ENCODE results near the gene MYADML2.
A peak's percentile ranks its signal among the peaks of the same experiment; 100 is the strongest.
"Not testable (repeated sequence)": the region's sequence is repeated elsewhere in the genome, so short reads cannot be mapped to it uniquely, and the experiment has no call there.

MYADML2 gene

DNA sequence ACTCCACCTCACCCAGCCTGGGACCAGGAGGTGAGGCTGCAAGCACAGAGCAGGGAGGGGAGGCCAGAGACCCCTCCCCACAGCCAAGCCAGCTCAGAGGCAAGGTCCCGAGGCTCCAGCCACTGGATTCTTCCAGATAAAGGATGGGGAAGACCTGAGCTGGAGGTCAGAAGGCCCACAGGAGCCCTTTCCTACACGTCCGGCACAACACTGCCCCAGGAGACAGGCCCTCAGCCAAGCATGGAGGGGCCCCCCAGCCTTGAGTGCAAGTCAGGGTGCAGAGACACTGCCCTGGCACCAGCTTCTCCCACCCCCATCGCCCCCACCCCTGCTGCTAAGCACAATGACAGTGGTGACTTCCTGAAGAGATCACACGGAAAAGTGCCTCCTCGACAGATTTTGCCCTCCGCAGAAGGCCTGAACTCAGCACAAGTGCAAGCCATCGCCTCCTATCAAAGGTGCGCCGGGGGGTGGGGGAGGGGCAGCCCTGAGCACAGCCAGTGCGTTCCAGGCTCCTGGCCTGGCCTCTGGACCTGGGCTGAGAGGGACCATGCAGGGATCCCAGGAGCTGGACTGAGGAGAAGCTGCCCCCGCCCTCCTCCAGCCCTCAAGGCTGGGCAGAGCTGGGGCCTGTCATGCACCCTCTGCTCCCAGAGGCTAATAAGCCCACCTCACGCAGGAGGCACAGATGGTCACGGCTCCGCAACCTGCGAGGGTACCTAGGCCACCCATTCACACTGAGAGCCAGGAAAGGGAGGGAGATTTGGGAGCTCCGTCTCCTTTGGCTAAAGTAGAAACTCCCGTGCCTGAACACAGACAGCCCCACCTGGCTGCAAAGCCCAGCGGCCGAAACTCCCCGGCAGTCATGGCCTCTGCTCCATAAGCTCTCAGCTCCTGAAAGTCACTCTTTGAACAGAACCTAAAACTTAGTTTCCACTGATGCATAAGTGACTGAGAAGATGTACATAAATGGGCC, 22.2 kb downstream of the MYADML2 start:
- no peak for DNase-seq (ENCODE audit: low spot score)

DNA sequence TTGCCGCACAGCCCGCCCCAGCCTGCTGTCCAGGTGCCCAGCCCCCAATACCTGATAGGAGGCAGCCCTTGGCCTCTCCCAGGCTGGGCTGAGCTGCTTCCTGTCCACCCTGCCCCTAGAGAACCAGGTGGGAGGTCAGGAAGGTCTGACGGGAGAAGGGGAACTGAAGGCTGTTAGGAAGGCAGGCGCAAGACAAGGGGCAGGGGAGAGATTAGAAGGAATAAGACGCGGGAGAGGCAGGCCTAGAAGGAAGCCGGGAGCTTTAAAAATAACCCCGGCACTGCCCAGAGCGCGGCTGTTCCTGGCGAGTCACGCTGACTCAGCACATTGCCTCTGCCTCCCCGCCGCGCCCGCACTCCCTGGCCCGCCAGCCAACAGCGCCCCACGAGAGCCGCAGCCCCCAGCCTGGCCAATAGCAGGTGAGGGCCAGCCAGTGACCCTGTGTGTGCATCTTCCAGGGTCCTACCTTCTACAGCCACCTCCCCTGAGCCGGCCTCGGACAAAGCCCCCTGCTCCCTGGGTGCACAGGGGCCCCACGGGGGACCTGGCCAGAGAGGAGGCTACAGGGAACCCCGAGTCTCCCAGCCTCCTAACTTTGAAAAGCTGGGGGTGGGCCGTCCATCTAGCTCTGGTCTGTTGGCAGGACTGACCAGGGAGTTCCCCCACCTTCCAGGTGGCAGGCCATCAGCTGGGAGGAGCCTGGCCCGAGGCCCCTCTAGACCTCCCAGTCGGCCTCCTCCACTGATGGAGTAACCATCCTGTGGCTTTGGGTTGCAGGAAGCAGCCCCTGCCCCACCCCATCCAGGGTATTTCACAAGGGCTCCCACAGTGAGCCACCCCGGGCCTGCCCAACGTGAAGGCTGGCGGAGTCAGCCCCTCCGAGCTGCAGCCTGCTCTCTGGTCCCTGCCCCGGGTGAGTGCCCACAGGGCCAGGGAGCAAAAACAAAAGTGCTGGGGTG, 23.5 kb downstream of the MYADML2 start:
- DNase-seq (ENCODE audit: low spot score): no peak

- no peak for DNase-seq (ENCODE audit: low spot score)
Observed at GRCh38 chr17:81922566-81923301, 24.3 kb downstream of the MYADML2 start.

GRCh38 chr17:81921996-81922565, 25.0 kb downstream of the MYADML2 start:
- DNase-seq (ENCODE audit: low spot score): no peak

DNA sequence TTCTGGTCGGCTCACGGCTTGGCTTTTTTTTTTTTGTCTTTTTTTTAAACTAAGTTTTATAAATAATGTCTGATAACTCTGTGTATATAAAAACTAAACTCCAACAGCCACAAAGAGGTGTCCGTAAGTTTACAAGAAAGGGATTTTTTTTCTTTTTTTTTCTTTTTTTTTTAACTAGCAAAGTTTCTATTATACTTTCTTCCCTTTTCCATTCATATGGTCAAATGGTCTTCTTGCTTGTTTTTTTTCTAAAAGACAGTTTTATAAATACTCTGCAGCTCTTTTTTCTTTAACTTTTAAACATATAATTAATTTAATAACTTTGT, 25.5 kb downstream of the MYADML2 start:
- DNase-seq (ENCODE audit: low spot score): no peak

DNA sequence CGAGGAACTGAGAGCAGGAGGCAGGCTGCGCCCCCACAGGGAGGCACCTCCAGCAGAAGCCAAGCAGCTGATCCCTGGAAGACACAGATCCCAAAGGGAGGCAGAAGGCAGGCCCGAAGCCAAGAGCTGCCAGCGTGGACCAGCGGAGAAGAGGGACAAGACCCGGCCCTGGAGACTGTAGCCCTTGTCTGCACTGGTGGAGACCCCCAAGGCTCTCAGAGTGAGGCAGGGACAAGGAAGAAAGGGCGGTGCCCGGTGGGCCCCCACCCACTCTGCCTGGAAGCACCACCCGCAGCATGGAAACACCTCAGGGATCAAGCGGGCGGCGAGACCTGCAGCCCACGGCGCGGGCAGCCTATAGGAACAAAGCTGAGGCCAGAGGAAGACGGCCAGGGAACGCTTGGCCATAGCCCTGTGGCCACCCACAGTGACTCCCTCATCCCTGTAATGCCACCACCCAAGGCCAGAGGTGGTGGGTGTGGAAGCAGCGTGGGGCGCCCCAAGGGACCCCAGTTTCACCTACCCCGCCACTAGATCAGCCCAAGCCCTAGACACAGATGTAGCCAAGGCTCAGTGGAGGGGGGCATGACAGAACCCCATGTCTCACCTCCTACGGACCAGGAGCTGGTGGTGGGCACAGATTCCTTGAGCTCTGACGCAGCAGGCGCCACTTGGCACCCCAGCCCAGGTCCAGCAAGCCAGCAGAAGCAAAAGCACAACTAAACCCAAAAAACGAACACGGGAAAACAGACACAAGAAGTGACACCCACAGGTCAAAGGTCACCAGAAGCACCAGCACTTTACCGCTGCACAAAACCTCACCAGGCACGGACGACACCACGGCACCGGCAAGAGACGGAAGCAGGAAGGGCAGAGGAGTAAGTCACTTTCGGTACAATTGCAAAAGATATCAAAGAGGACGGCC, 26.2 kb downstream of the MYADML2 start:
- DNase-seq (ENCODE audit: low spot score): no peak

GRCh38 chr17:81918832-81919545, 28.0 kb downstream of the MYADML2 start:
- no peak for DNase-seq (ENCODE audit: low spot score)

DNA sequence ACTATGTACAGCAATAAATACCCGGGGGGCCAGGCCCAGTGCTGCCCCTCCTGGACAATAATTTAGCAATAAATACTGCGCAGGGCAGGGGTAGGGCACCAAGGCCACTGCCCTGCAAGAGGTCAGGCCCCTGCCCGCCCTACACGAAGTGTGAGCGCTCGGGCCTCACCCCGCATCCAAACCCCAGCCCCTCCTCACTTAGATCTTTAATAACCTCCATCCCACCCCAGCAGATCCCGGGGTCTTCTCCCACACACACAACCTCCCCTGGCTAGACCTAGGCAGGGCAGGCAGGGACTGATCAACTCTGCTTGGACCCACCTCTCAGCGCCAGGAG, 28.7 kb downstream of the MYADML2 start:
- DNase-seq (ENCODE audit: low spot score): not testable (repeated sequence)

GRCh38 chr17:81917565-81918332, 29.3 kb downstream of the MYADML2 start, which contains the start of gene SIRT7:
SIRT7 (minus strand) TSS chr17:81918176; CDS start chr17:81918131, 45 bp downstream.
- DNase-seq (ENCODE audit: low spot score): peak; percentile 88

DNA sequence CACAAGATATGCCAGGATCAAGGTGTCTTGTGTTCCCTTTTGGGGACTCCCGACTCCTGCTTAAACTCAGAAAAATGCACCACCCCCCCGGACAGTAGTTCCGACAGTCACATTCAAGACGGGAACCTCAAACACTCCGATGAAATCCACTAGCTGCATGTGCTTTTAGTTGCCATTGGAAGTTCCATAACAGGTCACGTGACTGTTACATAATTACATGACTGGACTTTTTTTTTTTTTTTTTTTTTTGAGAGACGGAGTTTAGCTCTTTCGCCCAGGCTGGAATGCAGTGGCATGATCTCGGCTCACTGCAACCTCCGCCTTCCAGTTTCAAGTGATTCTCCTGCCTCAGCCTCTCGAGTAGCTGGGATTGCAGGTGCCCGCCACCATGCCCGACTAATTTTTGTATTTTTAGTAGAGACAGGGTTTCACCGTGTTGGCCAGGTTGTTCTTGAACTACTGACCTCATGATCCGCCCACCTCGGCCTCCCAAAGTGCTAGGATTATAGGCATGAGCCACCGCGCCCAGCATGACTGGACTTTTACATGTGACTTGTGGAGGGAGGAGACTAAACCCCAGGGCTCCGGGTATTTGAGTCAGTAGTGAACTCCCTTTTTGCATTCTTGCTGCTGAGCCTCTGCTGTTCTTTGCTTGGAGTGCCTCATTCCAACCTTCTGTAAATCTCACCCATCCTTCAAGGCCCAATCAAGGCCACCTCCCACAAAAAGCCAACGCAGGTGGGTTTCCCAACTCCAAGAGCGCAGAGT, 30.6 kb downstream of the MYADML2 start:
- DNase-seq (ENCODE audit: low spot score): peak; percentile 69

GRCh38 chr17:81915331-81915730, 31.7 kb downstream of the MYADML2 start:
- no peak for DNase-seq (ENCODE audit: low spot score)

GRCh38 chr17:81914103-81914850, 32.8 kb downstream of the MYADML2 start:
- no peak for DNase-seq (ENCODE audit: low spot score)

DNA sequence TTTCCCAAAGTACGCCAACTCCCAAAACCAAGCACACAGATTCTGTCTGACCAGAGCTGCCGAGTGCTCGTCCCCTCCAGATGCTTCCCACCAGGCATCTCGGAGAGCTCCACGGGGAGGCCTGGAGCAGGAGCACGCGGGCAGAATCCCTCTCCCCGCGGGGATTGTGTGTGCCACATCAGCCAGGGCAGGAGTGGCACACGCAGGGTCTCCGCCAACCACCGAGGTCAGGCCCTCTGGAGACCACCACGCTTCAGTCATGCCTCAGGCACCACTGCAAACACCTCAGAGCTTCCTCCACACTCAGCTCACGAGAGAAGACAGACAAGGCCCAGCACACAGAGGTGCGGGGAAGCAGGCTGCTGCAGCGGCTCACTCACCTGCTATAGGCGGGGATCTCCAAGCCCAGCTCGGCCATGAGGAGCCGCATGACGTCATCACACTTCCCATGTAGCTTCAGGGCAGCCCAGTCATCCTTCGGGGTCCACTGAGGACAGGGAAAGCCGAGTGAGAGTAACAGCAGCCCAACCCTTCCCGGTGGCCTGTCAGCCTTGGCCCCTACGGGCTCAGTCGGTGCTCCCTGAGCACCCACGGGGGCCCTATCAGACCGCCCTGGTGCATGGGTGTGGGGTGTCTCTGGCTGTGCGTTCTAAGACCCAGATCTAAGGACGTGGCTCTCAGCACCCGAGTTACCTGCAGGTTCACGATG, 33.5 kb downstream of the MYADML2 start:
- no peak for DNase-seq (ENCODE audit: low spot score)

- DNase-seq (ENCODE audit: low spot score): no peak
Observed at GRCh38 chr17:81912441-81913309, 34.4 kb downstream of the MYADML2 start.

DNA sequence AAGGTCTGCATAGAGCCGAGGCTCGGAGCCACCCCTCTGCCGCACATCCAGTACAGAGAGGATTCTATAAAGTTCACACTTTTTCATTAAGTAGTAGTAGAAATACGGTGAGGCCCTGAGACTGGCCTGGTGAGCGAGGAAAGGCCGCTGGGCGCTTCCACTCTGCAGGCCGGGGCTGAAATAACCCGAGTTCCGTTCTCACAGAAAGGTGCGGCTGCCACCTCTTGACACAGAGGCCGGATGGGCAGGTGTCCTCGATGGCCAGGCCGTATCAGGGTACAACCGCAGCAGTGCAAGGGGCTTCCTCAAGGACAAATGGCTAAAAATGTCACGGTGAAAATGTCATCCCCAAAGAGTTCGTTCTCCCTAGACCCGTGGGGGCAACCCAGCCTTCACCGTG, 35.1 kb downstream of the MYADML2 start:
- no peak for DNase-seq (ENCODE audit: low spot score)
